HFFc6 (cell line): ENCODE results near the gene IFITM10. TPM values are rescaled to one million over a fixed set of nuclear protein-coding genes. Genes with fewer than 3 reads are reported as not detected.

ENCODE experiments used
- DNase-seq: peaks from one replicate; pipeline ENCODE4 v3.0.0-alpha.2; 2018
- H3K27ac Mint-ChIP-seq: 2 replicates; pipeline ENCODE4 v1.8.0; 2020; ENCODE audit warnings: mild to moderate bottlenecking, mixed read lengths
- H3K27me3 Mint-ChIP-seq: 2 replicates; pipeline ENCODE4 v1.8.0; 2021; ENCODE audit warnings: mild to moderate bottlenecking, moderate library complexity, mixed read lengths; ENCODE audit not compliant: insufficient read depth
- H3K36me3 Mint-ChIP-seq: 2 replicates; pipeline ENCODE4 v1.8.0; 2021; ENCODE audit warnings: low read depth, mixed read lengths
- H3K4me1 Mint-ChIP-seq: 2 replicates; pipeline ENCODE4 v1.8.0; 2020; ENCODE audit warnings: low read depth, mixed read lengths
- H3K4me3 Mint-ChIP-seq: 2 replicates; pipeline ENCODE4 v1.8.0; 2020; ENCODE audit warnings: mild to moderate bottlenecking, moderate library complexity, mixed read lengths
- H3K9me3 Mint-ChIP-seq: 2 replicates; pipeline ENCODE4 v1.8.0; 2020; ENCODE audit warnings: mild to moderate bottlenecking, mixed read lengths
- CTCF ChIP-seq: fragments of 200-600 bp; sonication (generic); IDR thresholded peaks from 2 replicates; pipeline ENCODE4 v1.5.0; 2021; ENCODE audit warnings: antibody characterized with exemption, mild to moderate bottlenecking
- total RNA-seq, 6 experiments: library from RNA; stranded (reverse); fragmentation: NEBNext Ultra II Directional; extraction: Animal tissue kit (Norgen Biotek cat#: 25700); gene quantifications; 2 replicates in 1 of 6; 3 replicates in 5 of 6; pipeline ENCODE4 v1.2.3, GENCODE V29; 2021

IFITM10 gene
- total RNA-seq, 6 experiments from 2014 or later, result 0.21 to 0.71 (median 0.45) TPM

GRCh38 chr11:1791912-1792311 is 41.5 kb upstream of the IFITM10 start:
- Mint-ChIP-seq H3K9me3 (no peaks in the 10 kb centered on the region), H3K4me3 (no peak overlapping the region), H3K27ac (no peak overlapping the region), H3K27me3 (peaks cover 38% of the 10 kb centered on the region), H3K4me1 (no peaks in the 10 kb centered on the region), H3K36me3 (no peaks in the 10 kb centered on the region)
- no peak for DNase-seq
- TF ChIP-seq CTCF, result no peak

GRCh38 chr11:1786466-1786865 is 36.1 kb upstream of the IFITM10 start:
- Mint-ChIP-seq H3K9me3 (no peaks in the 10 kb centered on the region), H3K27ac (no peak overlapping the region), H3K36me3 (no peaks in the 10 kb centered on the region), H3K4me1 (peaks cover 19% of the 10 kb centered on the region), H3K27me3 (peaks cover 37% of the 10 kb centered on the region), H3K4me3 (no peak overlapping the region)
- no peak for DNase-seq
- no peak for TF ChIP-seq CTCF

GRCh38 chr11:1785749-1786413 is 35.5 kb upstream of the IFITM10 start:
- Mint-ChIP-seq H3K4me3 (no peak overlapping the region), H3K4me1 (peaks cover 19% of the 10 kb centered on the region), H3K27me3 (peaks cover 33% of the 10 kb centered on the region), H3K27ac (no peak overlapping the region), H3K36me3 (no peaks in the 10 kb centered on the region), H3K9me3 (no peaks in the 10 kb centered on the region)
- no peak for TF ChIP-seq CTCF
- DNase-seq, result peak; percentile 9

GRCh38 chr11:1784761-1785650 is 34.6 kb upstream of the IFITM10 start:
- TF ChIP-seq CTCF, result no peak
- no peak overlapping the region for H3K27ac Mint-ChIP-seq
- H3K36me3 Mint-ChIP-seq, result no peaks in the 10 kb centered on the region
- no peak for DNase-seq
- H3K4me3 Mint-ChIP-seq, result no peak overlapping the region
- no peaks in the 10 kb centered on the region for H3K9me3 Mint-ChIP-seq
- H3K4me1 Mint-ChIP-seq, result peaks cover 19% of the 10 kb centered on the region
- H3K27me3 Mint-ChIP-seq, result peaks cover 36% of the 10 kb centered on the region

- H3K36me3 Mint-ChIP-seq, result no peaks in the 10 kb centered on the region
- peaks cover 38% of the 10 kb centered on the region for H3K27me3 Mint-ChIP-seq
- no peak for DNase-seq
- H3K4me1 Mint-ChIP-seq, result peaks cover 19% of the 10 kb centered on the region
- no peak overlapping the region for H3K27ac Mint-ChIP-seq
- H3K9me3 Mint-ChIP-seq, result no peaks in the 10 kb centered on the region
- TF ChIP-seq CTCF, result no peak
- no peak overlapping the region for H3K4me3 Mint-ChIP-seq
Observed at GRCh38 chr11:1783725-1784529, 33.5 kb upstream of the IFITM10 start.
